PC-9 (cell line): ENCODE results near the gene EXOC2. TPM values are rescaled to one million over a fixed set of nuclear protein-coding genes. Genes with fewer than 3 reads are reported as not detected.

Experiments used
- BruUV-seq: library from RNA; stranded (reverse); fragments of 400-500 nt; replicated peaks from 2 replicates; lab custom pipeline; 2021; lab: Mats Ljungman, UMichigan
- CTCF ChIA-PET: fragments of 300-600 bp; sonication (Branson Sonifier 250); formaldehyde crosslinking; loops from one replicate; lab custom pipeline; 2022; ENCODE audit warnings: antibody characterized with exemption; lab: Charles Lee
- POLR2A ChIA-PET: fragments of 300-600 bp; sonication (Branson Sonifier 250); formaldehyde crosslinking; loops from one replicate; lab custom pipeline; 2022; ENCODE audit warnings: antibody characterized with exemption; ENCODE audit not compliant: unreplicated experiment; lab: Charles Lee
- DNase-seq, 2 experiments: peaks; one replicate each; pipeline versions ENCODE4 v3.0.0 to v3.0.0-alpha.2; 2015 to 2022; ENCODE audit warnings: mixed read lengths in 1 of 2
- H2AFZ ChIP-seq: fragments of 200-600 bp; sonication (generic); 2 replicates; pipeline ENCODE4 v1.8.1; 2017; ENCODE audit warnings: antibody characterized with exemption
- H3F3A ChIP-seq: fragments of 200-600 bp; sonication (generic); 2 replicates; pipeline ENCODE4 v1.8.1; 2017; ENCODE audit warnings: antibody characterized with exemption, mild to moderate bottlenecking, low read depth; ENCODE audit not compliant: insufficient read depth
- H3K27ac ChIP-seq: fragments of 200-600 bp; sonication (generic); 2 replicates; pipeline ENCODE4 v1.6.1; 2016; ENCODE audit warnings: mixed run types
- H3K27me3 ChIP-seq: fragments of 200-600 bp; sonication (generic); 2 replicates; pipeline ENCODE4 v1.6.1; 2016; ENCODE audit warnings: low read depth, mixed run types; ENCODE audit not compliant: insufficient read depth
- H3K36me3 ChIP-seq: fragments of 200-600 bp; sonication (generic); 2 replicates; pipeline ENCODE4 v1.6.1; 2016; ENCODE audit warnings: low read depth, mixed run types
- H3K4me1 ChIP-seq: fragments of 200-600 bp; sonication (generic); replicated peaks from 2 replicates; pipeline ENCODE4 v1.6.1; 2016; ENCODE audit warnings: mixed run types; ENCODE audit not compliant: insufficient read depth
- H3K4me2 ChIP-seq: fragments of 200-600 bp; sonication (generic); 2 replicates; pipeline ENCODE4 v1.6.1; 2017; ENCODE audit warnings: mixed run types
- H3K4me3 ChIP-seq: fragments of 200-600 bp; sonication (generic); 2 replicates; pipeline ENCODE4 v1.6.1; 2016; ENCODE audit warnings: mixed run types
- H3K79me2 ChIP-seq: fragments of 200-600 bp; sonication (generic); 2 replicates; pipeline ENCODE4 v1.6.1; 2017; ENCODE audit warnings: low read depth, mixed run types
- H3K9me2 ChIP-seq: fragments of 200-600 bp; sonication (generic); 2 replicates; pipeline ENCODE4 v1.8.1; 2017; ENCODE audit warnings: mild to moderate bottlenecking; ENCODE audit not compliant: insufficient read depth
- H3K9me3 ChIP-seq: fragments of 200-600 bp; sonication (generic); 2 replicates; pipeline ENCODE4 v1.8.1; 2016; ENCODE audit warnings: low read depth; ENCODE audit not compliant: insufficient read depth
- H4K20me1 ChIP-seq: fragments of 200-600 bp; sonication (generic); 2 replicates; pipeline ENCODE4 v1.8.1; 2017; ENCODE audit not compliant: insufficient read depth
- EZH2 ChIP-seq: fragments of 200-600 bp; sonication (generic); IDR thresholded peaks from 2 replicates; pipeline ENCODE4 v1.8.0; 2017; ENCODE audit warnings: antibody characterized with exemption, low read depth
- intact Hi-C: fragments of 100-400 bp; cut with micrococcal nuclease; formaldehyde crosslinking; loops from one replicate; pipeline ENCODE4 v1.10.0; 2022; ENCODE audit not compliant: unreplicated experiment
- total RNA-seq: library from RNA; stranded (reverse); gene quantifications from 2 replicates; pipeline ENCODE4 v1.2.3, GENCODE V29; 2021
- TF ChIP-seq, protein P1 (sequence below): fragments of 200-600 bp; sonication (generic); conservative IDR thresholded peaks from 2 replicates; pipeline ENCODE4 v1.6.1; 2017; ENCODE audit warnings: mixed run types, antibody characterized with exemption, mild to moderate bottlenecking, moderate library complexity

Gene EXOC2
- total RNA-seq, 1 experiment from 2014 or later = 28.2 TPM

DNA sequence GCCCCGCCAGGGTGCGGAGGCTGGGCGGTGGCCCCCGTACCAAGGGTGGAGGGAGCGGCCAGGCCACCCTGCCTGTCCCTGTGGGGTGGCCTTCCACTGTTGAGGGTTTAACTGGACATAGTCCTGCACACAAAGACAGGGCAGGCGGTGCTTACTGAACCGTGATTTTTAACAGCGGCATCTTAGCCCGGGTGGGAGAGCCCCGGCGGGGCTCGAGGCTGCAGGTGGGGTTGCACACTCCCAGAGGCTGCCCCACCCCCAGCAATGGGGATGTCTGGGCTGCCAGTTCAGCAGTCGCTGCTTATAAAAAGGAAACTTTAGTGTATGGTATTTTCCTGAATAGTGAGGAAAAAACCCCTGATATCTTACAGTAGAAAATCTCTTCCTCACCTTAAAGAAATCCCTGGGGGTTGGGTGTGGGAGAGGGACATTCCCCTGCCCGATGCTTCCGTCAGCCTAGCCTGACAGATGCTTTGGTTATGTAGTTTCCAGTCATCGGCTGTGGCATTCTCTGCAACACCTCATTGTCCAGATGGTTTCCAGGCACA lies 222.0 kb downstream of the EXOC2 start:
- Histone ChIP-seq H3K9me3 (no peaks in the 10 kb centered on the region), H3K4me2 (no peak overlapping the region), H3K4me3 (no peak overlapping the region), H3K4me1 (no peaks in the 10 kb centered on the region), H3F3A (no peaks in the 10 kb centered on the region), H3K79me2 (no peaks in the 10 kb centered on the region), H2AFZ (no peak overlapping the region), H3K36me3 (no peaks in the 10 kb centered on the region), H3K27me3 (peaks cover 17% of the 10 kb centered on the region; the same call in 1 of the 2 replicates), H3K27ac (no peak overlapping the region), H4K20me1 (no peaks in the 10 kb centered on the region), H3K9me2 (no peaks in the 10 kb centered on the region)
- intact Hi-C loops = no loop called here
- TF ChIP-seq EZH2 = no peak
- TF ChIP-seq, protein P1, sequence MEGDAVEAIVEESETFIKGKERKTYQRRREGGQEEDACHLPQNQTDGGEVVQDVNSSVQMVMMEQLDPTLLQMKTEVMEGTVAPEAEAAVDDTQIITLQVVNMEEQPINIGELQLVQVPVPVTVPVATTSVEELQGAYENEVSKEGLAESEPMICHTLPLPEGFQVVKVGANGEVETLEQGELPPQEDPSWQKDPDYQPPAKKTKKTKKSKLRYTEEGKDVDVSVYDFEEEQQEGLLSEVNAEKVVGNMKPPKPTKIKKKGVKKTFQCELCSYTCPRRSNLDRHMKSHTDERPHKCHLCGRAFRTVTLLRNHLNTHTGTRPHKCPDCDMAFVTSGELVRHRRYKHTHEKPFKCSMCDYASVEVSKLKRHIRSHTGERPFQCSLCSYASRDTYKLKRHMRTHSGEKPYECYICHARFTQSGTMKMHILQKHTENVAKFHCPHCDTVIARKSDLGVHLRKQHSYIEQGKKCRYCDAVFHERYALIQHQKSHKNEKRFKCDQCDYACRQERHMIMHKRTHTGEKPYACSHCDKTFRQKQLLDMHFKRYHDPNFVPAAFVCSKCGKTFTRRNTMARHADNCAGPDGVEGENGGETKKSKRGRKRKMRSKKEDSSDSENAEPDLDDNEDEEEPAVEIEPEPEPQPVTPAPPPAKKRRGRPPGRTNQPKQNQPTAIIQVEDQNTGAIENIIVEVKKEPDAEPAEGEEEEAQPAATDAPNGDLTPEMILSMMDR = no peak
- POLR2A ChIA-PET = no interaction called here
- CTCF ChIA-PET = no interaction called here
- no peak for DNase-seq
- BruUV-seq = no TSS peak

- intact Hi-C loops = no loop called here
- DNase-seq = no peak
- H3K9me2 ChIP-seq = no peaks in the 10 kb centered on the region
- H3F3A ChIP-seq = no peaks in the 10 kb centered on the region
- TF ChIP-seq EZH2 = no peak
- TF ChIP-seq, protein P1 = no peak
- peaks cover 23% of the 10 kb centered on the region; the same call in 1 of the 2 replicates for H3K27me3 ChIP-seq
- H3K36me3 ChIP-seq = no peaks in the 10 kb centered on the region
- ChIA-PET POLR2A (no interaction called here), CTCF (no interaction called here)
- no peak overlapping the region for H2AFZ ChIP-seq
- no TSS peak for BruUV-seq
- H3K27ac ChIP-seq = no peak overlapping the region
- H3K79me2 ChIP-seq = no peaks in the 10 kb centered on the region
- no peaks in the 10 kb centered on the region for H3K9me3 ChIP-seq
- H4K20me1 ChIP-seq = no peaks in the 10 kb centered on the region
- no peak overlapping the region for H3K4me2 ChIP-seq
- no peaks in the 10 kb centered on the region for H3K4me1 ChIP-seq
- H3K4me3 ChIP-seq = no peak overlapping the region
Measured at GRCh38 chr6:470051-470900, 222.7 kb downstream of the EXOC2 start.

- no peaks in the 10 kb centered on the region for H3K79me2 ChIP-seq
- DNase-seq = no peak
- no peak for TF ChIP-seq EZH2
- TF ChIP-seq, protein P1 = no peak
- H3K9me2 ChIP-seq = no peaks in the 10 kb centered on the region
- H3K27me3 ChIP-seq = peaks cover 38% of the 10 kb centered on the region; the same call in 1 of the 2 replicates
- no peaks in the 10 kb centered on the region for H3F3A ChIP-seq
- no peaks in the 10 kb centered on the region for H3K36me3 ChIP-seq
- no peak overlapping the region for H2AFZ ChIP-seq
- H3K27ac ChIP-seq = no peak overlapping the region
- intact Hi-C loops = no loop called here
- no peak overlapping the region for H3K4me3 ChIP-seq
- CTCF ChIA-PET = no interaction called here
- no peaks in the 10 kb centered on the region for H3K9me3 ChIP-seq
- POLR2A ChIA-PET = no interaction called here
- H4K20me1 ChIP-seq = no peaks in the 10 kb centered on the region
- H3K4me2 ChIP-seq = no peak overlapping the region
- no peaks in the 10 kb centered on the region for H3K4me1 ChIP-seq
- no TSS peak for BruUV-seq
Measured at GRCh38 chr6:467671-468082, 225.3 kb downstream of the EXOC2 start.
